HG03135 (cell line): ENCODE data around the gene NCKAP5.

Experiments used
- ATAC-seq: cut with Tn5 transposase; IDR thresholded peaks from one replicate; pipeline ENCODE4 v1.9.1; 2021; ENCODE audit warnings: mild to moderate bottlenecking, moderate library complexity; ENCODE audit not compliant: unreplicated experiment

NCKAP5 gene

DNA sequence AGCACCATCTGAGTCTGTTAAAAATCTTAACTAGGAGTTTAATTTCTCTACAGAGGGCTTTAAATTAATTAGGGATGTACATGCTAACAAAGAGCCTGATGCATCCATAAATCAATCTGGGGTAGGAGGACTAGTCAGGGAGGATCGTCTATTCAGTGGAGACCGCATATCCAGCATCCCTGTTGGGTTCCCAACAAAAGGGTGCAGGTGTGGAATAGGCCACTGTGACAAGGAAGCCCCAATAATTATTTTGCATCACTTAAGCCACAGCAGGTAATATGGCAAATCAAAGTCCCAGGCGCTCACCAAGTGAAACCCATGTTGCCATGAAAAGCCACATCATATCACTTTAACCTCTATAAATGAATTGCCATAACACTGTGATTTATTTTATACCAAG lies 392.3 kb downstream of the NCKAP5 start:
- no peak for ATAC-seq

DNA sequence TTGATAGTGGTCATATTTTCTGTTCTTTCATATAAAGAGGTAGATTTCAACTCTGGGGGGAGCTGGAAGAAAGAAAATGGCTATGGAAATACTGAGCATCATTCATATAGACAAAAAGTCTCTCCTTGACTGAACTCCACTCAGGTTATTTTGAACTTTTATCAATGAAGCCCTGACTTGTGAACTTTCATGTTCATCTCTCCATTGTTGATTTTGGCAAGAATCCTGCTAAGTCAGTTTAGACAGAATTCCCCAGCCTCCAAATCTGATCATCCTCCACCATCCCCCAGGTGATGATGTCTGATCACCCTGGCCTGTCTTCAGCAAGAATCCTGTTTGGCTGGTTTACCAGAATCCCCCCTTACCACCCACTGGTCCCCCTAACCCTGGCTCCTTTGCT lies 395.0 kb downstream of the NCKAP5 start:
- ATAC-seq: no peak

DNA sequence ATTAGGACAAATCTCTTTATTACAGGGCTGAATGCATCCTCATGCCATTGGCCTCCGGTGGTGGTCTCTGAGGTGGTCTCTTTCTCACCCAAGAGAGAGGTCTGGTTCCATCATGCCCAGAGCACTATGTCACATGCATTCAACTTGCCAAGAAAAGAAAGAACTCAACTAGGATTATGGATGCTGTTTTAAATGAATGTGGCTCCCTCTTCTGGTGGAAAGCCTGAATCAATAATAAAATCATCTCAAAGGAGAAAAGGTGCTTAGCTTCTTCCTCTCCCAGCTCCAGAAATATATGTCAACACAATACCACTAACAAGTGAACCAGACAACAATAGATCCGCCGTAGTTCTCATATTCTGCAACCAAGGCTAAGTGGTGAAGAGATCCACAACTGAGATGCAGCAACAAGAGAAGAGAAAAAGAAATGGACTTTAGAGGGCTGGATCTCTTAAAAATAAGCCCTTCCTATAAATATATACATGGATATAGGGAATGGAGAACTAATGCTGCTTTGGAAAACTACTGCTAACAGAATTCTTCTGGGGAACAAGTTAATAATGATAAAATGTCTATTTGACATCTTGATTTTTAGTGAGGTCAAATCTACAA lies 396.8 kb downstream of the NCKAP5 start:
- ATAC-seq: no peak

DNA sequence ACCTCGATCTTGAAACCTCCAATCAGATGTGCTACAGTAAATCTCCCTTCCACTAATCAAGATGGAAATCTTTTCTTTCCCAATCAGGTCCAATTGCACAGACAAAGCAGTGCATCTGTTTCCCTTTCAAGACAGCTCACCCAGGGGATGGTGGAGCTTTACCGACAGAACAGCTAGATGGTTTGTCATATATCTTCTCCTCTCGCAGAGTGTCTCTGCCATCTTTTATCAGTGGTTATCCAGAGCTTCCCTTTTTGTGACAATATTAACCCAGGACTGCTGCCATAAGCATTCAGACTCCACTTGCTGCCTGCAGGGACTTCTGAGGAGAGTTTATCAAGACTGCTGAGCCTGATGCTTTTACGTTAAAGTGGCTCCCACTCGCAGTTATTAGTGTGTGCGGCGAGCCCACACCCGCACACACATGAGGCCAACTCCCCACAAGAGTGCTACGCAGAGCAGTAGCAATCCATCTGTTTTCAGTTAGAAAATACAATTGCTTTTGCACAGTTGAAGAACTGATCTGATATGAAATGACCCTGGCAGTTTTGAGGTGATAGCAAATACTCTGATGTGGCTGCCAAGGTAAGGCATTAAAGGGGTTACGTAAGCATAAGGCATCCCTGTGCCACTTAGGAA lies 398.9 kb downstream of the NCKAP5 start:
- no peak for ATAC-seq

DNA sequence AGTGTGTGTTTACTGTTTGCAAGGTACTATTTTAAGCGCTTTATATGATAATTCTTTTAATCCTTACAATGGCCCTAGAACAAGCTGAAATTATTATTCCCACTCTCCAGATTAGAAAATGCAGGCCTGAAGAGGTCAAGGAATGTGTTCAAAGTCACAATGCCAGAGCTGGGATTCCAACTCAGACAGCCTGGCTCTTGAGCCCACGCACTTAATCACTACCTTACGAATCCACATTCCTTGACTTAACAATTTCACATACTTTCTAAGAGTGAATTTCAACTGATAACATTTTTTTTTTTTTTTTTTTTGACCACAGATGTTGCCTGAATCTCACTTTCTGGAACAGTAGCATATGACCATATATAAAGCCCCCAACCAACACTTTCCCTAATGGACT lies 400.3 kb downstream of the NCKAP5 start:
- ATAC-seq: no peak

DNA sequence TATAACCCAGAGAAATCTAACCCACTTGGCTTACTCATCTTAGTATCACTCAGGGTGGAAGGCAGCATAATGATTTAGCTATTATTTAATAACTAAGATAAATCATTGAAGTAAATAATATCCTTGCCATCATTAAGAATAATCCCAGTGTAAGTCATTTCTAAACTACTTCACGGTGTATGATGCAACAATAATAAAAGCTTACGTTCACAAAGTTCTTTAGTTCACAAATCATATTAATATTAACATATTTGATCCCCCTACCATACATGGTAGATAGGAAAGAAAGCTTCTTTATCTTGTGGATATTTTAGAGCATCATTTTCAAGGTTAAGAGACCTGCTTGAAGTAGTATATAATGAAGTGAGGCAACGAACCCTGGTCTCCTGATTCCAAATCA lies 401.0 kb downstream of the NCKAP5 start:
- ATAC-seq: no peak

DNA sequence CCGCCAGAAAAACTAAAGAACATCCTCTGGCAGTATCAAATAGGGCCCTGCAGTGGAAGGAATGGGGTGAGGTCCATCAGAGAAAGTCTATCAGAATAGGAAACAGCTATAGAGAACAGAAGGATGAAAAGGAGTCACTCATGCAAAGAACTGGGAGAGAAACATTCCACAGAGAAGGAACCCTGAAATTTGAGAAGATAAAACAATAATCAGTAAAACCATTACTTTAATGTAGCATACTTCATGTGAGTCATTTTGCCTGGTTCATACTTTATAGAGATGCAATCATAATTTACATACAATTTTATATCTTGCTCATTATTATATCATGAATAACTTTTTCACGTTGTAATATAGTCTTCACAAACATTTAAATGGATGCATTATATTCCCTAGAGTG lies 402.2 kb downstream of the NCKAP5 start:
- ATAC-seq: no peak

DNA sequence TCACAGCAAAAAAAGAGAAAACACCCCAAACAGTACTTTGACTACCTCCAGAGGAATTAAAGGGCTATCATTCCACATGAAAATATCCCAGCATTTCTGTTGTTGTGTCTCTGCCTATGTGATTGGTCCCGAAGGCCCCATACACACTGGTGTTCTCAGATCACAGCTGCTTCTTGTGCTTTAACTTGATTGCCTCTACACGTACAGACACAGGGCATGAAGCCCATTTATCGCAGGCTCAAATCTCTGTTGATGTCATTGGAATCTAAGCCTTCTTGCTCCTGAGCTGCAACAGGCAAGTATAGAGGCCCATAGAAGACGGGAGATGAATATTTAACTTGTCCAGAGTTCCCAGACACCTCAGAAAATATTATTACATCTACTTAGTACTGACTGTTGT lies 405.2 kb downstream of the NCKAP5 start:
- no peak for ATAC-seq

DNA sequence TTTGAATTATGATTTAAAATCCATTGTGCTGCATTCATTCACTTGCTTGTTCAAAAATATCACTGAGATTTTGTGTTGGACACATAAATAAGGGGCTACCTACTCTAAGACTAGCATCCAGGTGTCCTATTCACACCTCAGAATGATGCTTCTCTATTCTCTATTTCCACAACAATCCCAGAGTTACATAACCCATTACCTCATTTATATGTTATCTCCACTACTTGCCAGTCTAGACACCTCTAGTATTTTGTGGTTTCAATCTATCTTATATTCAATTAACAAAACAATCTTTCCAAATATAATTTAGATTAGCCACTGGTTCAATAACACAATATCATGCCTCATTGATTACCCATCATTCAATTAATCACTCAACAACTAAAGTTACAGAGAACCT lies 409.8 kb downstream of the NCKAP5 start:
- no peak for ATAC-seq

DNA sequence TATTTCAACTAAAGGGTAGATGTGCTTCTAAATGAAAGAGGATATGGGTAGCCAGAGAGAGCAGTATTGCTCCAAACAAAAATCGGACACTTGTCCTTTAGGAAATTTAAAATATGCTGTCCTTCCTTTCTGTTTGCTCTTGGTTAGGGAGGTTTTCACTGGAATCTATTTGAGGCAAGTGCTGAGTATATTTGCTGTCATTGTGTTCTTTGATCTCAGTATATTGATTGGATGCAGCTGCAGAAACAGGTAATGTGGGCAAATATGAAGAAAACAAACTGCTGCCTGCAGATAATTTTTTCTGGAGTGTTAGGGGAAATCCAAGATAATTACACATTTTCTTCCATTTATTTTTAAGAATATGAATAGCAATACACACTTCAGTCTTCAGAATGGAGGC lies 410.2 kb downstream of the NCKAP5 start:
- ATAC-seq: no peak

DNA sequence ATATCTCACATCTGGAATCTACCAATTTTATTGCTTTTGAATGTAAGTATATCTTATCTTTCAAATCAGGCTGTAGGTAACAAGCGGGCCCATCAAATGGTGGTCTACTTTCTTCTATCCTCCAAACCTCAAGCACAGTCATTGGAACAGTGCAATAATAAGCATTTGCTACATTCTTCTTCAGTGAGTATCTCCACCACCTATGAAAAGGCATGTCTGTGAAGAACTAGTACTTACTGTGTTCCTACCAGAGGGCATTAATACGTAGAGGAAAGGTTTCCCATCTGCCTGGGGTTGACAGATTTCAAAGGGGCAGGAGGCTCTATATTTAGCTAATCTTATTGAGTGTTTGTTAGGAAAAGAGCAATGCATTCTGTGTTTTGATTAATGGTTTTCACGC lies 411.1 kb downstream of the NCKAP5 start:
- no peak for ATAC-seq

DNA sequence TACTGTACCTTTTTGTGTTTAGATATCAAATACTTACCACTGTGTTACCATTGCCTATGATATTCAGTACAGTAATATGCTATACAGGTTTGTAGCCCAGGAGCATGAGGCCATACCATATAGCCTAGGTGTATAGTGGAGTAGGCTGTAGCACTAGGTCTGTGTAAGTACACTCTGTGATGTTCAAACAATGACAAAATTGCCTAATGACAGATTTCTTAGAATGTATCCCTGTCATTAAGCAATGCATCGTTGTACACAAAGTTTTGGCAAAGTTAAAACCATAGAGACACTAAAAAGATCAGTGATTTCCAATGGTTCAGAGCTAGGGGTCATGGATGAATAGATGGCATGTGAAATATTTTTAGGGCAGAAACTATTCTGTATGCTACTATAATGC lies 415.5 kb downstream of the NCKAP5 start:
- no peak for ATAC-seq

DNA sequence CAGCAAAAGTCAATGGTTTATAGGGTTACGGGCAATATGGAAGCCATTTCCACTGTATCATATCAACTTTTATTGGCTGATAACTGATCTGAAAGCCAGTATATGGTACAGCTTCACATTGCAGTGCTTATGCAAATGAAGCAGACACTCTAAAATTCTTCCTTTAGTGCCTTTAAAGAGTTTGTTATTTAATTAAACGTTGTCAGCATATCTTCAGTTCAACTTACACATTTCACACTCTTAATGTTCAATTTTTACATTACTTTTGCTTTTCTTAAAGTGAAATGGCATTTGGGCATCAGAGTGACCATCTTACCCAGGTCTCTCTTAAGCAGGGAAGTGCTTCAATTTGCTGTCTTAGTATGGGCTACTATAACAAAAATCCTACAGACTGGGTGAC lies 420.1 kb downstream of the NCKAP5 start:
- ATAC-seq: no peak

DNA sequence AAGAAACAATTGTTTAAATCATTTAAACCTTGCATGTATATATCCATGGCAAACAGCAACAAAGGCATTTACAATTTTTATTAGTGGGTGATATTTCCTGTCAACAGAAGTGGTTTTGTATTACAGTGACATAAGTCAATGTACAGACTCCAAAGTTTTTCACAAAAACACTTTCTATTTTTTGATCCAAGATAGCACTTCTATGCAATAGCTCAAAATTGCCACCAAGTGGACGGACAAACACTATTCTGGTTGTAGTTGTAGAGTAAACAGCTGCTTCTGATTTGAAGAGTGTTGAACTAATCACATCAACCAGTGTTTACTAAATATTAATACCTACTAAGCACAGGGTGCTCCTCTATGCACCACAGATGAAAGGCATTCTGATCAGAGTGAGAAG lies 421.4 kb downstream of the NCKAP5 start:
- ATAC-seq: no peak

DNA sequence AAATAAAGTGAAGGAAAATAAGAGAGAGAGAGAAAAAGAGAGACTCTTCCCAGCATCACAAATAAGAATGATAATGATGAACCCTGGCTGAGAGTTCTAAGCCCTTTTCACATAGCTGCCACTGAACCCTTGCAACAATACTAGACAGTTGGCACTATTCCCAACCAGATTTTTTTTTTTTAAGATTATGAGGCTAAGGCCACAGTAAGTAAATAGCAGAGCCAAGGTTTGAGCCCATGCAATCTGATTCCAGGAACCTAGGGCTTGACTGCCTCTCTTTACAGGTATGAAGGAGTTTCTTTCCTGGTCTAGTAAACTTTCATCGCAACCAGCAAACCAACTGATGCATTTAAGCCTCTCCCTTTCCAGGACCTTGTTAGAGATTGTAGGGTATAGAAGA lies 424.6 kb downstream of the NCKAP5 start:
- ATAC-seq: no peak

DNA sequence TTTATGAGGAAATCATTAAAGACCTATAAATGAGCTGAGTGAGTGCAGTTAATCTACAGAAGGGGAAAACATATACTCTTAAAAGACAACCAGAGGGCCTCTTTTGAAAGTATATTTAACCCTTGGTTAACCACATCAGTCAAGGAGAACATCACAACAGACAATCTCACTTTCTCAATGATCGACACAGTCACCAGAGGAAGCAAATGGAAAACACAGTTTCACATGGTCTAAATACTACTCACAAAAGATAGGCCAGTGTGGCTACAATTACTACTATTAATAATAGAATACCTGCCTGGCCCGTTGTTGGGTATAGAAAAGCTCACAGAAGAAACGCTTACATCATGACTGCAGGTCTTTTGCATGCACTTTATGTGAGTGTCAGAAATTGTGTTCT lies 426.2 kb downstream of the NCKAP5 start:
- no peak for ATAC-seq

DNA sequence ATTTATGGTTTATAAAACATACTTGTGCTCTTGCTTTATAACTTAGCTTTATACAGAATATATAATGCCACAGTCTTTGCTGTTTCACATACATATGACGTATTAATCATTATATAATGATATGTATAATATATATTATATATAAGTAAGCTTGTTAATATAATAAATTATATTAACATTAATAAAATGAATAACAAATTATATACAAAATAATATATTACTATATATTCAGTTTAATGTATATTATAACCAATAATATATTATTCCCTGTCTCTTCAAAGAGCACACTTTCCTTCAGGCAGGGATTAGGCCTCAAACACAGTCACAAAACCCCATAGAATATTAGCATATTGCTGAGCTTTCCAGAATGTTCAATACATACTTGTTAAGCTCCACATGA lies 427.6 kb downstream of the NCKAP5 start:
- ATAC-seq: no peak

DNA sequence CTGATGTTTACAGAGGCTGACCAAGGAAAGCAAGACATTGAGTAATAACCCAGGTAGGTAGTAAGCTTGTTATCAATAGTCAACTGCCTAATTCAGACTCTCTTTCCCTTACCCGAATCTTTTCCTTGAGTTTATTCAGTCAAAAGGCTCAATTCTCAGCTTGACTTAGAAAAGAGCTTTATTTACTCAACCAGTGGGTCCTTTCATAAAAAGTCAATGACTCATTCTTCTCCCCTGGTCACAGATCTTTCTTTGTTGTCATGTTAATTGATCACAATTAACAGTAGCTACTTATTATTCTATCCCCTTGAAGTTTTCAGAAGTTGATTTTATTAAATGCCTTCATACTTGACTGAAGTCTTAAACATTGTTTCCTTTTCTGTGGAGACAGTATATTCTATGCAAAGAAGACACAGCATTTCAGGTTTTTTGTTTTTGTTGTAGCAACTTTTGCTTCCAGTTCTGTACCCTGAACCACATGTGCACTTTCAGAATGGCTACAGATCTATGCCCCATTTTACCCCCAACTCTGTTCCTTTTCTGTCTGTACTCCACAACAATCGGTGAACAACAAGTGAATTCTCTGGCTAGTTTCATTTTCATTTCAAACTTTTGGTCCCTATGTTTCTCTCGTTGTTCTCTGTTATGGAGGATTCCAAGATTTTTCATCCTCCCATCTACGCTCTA lies 428.3 kb downstream of the NCKAP5 start:
- ATAC-seq: no peak

DNA sequence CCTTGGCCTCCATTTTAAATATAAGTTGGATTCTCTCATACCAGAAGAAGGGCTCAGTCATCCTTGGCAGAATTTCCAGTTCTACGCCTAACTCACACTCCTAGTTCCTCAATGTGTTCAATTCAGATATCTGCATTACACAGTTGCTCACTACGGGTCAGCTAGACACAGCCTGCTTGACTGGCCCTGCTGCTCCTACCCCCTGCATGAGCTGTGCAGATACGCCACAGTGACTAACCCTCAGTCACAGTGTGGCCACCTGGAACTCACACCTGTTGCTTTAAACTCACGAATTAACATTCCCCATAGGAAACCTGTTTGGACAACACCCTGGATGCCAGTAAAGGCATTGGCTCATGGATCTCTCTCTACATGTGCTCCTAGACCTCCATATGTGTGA lies 429.6 kb downstream of the NCKAP5 start:
- no peak for ATAC-seq

DNA sequence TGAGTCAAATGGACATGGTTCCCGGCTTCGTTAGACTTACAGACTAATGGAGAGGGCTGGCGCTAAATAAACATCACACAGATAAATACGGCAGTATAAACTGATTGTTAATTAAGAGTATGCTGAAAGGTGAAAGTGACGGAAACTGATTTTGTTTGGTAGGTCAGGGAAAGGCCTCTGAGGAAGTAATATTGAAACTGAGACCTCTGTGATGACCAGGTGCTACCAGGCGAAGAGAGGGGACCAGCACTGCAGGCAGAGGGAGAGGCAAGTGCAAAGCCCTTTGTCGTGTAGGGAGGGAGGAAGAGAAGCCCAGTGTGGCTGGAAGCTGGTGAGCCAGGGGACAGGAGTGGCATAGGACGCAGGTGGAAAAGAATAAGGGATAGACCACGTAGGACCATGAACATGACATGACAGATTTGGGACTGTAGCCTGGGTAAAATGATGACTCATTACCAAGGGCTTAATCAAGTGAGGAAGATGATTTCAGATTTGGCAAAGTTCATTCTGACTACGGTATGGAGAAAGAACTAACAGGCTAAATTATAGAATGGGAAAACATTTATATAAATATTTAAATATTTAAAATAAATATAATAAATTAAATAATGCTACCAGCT lies 433.1 kb downstream of the NCKAP5 start:
- no peak for ATAC-seq

DNA sequence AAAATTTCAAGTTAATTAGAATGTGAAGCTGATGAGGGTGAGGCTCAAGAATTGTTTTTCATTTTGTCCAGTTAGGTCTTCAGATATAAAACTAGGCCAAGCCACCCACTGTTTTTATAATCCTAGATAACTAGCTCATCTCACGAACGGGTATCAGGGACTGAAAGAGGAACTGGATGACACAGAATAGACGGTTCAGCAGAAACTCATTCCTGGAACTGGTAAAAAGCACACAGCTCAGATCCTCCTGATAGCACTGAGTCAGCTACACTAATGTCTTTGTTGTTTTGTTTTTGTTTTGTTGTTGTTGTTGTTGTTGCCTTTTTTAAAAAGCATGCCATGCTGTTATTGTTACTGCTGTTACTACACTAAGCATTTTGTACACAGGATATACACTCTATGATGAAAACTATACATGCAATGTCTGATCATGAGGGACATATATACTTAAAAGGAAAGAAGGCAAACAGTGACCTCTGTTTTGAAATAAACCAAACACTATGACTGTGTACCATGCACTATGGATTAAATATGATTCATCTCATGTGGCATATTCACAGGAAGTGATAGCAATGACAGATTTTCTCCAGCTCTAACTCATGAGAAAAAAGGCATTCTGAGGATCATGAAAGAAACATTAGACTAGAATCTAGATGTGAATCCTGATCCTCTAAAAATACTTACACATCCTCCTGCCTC lies 437.6 kb downstream of the NCKAP5 start:
- ATAC-seq: no peak

DNA sequence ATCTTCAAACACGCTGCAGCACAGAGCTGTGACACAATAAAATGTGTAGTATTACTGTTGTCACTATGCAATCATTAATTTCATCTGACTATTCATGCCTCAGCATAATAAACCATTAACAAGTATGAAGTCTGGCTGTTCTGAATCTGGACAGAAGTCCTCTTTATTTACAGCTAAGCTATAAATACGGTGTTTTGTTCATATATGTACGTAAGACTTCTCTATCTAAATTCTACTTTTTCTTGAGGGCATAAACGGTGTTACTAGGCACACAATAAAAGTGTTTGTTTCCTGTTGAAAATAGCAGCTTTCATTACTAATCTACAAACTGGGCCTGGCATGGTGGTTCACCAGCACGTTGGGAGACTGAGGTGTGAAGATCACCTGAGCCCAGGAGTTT lies 443.8 kb downstream of the NCKAP5 start:
- no peak for ATAC-seq
